Measurements from ENCODE around the gene ENO2.

The ENO2 gene

DNA sequence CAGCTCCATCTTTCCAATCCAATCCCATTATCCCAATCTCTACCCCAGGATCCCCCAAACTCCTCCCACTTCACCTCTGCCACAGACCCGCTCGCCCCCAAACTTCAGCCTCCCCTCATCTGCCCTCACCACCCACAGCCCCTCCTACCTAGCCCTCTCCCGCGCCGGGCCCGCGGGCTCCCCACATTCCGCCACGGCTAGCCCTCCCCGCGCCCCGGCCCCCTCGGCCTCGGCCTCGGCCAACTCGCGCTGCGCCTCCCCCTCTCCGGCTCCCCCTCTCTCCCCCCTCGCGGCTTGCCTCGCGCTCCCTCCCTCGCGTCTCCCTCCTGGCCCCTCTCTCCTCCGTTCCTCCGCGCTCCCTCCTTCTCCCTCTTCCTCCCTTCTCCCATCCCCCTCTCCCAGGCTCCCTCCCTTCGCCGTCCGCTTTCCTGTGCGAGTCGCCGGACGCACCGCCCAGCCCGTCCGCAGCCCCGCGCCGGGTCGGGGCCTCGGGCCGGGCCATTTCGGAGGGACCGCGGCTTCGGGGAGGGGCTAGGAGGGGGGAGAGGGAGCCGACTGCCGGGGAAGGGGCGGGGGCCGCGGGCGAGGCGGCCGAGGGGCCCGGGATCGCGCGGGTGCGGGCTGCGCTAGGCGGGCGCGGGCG, 13.1 kb downstream of the ENO2 start, which contains the start of gene ATN1:
TSS of gene ATN1 (plus strand) at position 581 of the 643 bp plus-strand sequence. CDS start 6,043 bp downstream, outside the sequence.
- peak within 1 kb of the TSS; percentile 76 to 96 (median 82) for H3K4me3 ChIP-seq

DNA sequence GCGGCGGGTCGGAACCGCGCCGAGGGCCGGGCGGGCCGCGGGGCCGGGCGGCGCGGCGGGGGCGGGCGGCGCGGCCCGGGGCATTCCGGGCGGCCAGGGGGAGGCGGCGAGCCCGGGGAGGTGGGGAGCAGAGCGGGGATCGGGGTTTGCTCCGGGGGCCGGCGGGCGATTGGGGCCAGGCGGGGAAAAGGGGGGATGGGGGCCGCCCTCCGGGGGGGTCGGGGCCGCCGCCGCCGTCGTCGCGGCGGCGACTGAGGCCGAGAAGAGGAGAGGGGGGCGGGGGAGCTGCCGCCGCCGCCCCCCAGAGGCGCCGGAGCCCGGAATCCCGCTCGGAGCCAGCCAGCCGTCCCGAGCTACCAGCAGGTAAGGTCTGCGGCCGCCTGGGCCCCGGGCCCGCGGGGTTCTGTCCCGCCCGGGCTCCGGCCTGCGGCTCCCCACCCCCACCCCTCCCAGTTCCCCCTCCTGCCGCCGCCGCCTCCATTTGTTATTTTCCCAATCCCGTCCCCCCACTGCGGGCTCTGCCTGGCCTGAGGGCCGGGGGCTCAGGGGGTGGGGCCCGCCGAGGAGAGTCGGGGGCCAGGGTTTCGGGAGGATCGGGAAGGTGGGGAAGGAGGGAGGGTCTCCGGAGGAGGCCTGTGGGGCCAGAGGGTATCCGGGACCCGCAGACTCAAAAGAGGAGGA, 13.8 kb downstream of the ENO2 start:
- H3K4me3 ChIP-seq = peak overlapping the region; percentile 76 to 96 (median 82)
- H3K27ac ChIP-seq = peak overlapping the region; percentile 88 to 99 (median 98)

More for the DNA sequence above, 13.1 kb downstream of the ENO2 start, which contains the start of gene ATN1:
- peak within 1 kb of the TSS; percentile 88 to 99 (median 98) for H3K27ac ChIP-seq

DNA sequence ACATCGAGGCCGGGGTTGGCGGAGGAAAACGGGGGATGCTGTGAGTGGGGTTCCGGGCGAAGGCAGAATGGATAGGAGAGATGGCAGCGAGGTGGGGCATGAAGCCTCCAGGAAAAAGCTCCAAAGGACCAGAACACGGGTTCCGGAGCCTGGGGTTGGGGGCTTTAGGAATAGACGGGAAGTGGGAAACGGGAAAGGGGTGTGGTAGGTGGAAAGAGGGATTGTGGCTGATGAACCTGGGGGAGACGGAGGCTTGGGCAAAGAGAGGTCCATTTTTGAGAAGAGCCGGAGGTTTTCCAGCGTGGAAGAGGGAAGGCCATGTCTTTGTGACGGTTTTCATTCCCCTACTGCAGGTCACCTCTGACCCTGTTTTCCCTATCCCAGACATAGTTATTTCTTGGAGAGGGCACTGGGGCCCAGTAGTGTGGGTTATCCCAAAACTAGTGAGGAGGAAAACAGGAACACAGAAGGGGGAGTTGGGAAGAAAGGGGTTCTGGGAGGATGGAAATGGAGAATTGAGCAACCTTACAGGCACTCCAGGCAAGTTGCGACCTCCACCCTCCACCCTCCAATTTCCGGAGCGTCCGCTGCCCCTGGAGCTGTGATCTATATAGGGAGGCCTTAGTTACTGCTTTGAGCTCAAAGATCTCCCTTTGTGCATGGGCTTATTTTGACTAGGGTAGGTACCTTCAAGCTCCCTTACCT, 14.5 kb downstream of the ENO2 start:
- Histone ChIP-seq H3K4me3 (peak overlapping the region; percentile 76 to 96 (median 82)), H3K27ac (peak overlapping the region; percentile 88 to 99 (median 98))

DNA sequence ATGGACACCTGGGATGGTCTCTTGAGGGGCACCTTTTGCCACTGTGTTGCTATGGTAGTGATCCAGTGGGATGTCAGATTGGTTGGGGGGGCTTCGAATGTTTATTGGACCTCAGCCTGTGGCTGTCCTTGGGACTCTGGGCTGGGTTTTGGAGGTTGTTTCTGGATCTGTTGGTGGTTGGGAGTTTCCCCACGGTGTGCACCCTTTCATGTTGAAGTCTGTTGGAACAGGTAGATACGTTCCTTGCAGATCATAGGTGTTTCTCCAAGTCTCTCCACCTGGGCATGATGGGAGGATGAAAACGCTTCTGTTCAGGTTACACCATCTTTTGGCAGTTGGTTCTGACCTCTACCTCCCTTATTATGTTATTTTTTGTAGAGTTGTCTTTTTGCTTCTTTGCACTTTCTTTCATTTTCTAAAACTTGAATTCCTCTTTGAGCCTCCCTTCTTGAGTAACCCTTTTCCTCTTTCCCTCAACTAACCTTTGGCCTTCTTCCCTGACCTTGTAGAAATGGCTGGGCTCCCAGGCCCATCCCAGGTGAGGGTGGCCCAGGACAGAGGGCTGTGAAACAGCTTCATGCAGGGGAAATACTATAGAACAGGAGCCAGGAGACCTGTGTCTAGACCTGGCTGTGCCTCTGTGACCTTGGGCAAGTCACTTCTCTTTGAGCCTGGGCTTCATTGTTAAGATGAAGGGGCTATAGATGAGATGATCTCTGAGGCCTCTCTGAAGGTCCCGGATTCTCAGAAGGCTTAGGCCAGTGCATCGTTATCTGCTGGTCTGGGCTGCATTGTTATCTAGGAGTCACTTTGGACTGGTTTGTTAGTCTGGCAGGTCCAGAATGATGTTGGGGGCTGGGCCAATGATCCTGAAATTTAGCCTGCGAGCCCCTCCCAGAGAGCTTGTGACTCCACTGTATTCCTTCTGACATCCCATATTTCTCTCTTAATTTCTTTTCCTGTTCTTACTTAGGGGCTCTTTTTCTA, 15.4 kb downstream of the ENO2 start:
- peak overlapping the region in 19 of 21 experiments; percentile 88 to 99 (median 99) for H3K27ac ChIP-seq
- peak overlapping the region; percentile 76 to 96 (median 82) for H3K4me3 ChIP-seq

DNA sequence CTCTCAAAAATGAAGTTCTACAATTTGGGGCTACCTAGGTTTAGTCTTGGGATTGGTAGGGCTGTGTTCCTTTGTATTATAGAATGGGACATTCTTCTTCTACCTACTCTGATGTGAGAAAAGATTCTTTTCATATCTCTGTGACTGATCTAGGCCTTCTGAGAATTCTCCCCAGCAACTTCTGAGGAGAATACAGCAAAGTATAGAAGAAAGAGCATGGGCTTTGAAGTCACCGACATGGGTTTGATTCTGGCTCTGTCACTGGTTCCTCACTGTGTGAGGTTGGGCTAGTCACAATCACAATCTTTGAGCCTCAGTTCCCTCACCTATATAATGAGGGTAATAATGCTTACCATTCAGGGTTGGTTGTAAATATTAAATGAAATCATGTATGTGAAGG, 18.4 kb downstream of the ENO2 start:
- Histone ChIP-seq H3K4me3 (no peak overlapping the region), H3K27ac (peak overlapping the region in 4 of 21 experiments; percentile 29 to 46 (median 36))

DNA sequence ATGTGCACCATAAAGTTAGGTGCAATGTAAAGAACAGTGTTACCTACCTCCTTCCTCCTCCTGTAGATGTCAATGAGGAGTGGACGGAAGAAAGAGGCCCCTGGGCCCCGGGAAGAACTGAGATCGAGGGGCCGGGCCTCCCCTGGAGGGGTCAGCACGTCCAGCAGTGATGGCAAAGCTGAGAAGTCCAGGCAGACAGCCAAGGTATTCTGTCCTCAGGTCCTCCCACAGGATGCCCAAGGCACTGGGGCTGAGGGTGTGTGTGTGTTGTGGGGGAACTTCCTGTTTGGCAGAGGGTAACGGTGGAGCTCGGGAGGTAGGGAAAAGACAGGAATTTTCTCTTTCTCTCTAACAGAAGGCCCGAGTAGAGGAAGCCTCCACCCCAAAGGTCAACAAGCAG, 19.7 kb downstream of the ENO2 start:
- no peak overlapping the region for H3K4me3 ChIP-seq
- peak overlapping the region in 13 of 21 experiments; percentile 6 to 71 (median 41) for H3K27ac ChIP-seq

DNA sequence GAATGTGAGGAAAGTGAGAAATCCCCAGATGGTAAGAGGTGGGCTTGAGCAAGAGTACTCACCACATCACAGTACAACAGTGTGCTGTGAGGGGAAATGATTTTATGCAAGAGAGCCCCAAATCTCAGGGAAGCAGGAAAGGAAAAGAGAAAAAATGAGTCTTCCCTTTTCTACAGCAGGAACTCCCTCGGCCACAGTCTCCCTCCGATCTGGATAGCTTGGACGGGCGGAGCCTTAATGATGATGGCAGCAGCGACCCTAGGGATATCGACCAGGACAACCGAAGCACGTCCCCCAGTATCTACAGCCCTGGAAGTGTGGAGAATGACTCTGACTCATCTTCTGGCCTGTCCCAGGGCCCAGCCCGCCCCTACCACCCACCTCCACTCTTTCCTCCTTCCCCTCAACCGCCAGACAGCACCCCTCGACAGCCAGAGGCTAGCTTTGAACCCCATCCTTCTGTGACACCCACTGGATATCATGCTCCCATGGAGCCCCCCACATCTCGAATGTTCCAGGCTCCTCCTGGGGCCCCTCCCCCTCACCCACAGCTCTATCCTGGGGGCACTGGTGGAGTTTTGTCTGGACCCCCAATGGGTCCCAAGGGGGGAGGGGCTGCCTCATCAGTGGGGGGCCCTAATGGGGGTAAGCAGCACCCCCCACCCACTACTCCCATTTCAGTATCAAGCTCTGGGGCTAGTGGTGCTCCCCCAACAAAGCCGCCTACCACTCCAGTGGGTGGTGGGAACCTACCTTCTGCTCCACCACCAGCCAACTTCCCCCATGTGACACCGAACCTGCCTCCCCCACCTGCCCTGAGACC, 21.2 kb downstream of the ENO2 start:
- H3K4me3 ChIP-seq = no peak overlapping the region
- peak overlapping the region in 10 of 21 experiments; percentile 21 to 98 (median 72) for H3K27ac ChIP-seq

DNA sequence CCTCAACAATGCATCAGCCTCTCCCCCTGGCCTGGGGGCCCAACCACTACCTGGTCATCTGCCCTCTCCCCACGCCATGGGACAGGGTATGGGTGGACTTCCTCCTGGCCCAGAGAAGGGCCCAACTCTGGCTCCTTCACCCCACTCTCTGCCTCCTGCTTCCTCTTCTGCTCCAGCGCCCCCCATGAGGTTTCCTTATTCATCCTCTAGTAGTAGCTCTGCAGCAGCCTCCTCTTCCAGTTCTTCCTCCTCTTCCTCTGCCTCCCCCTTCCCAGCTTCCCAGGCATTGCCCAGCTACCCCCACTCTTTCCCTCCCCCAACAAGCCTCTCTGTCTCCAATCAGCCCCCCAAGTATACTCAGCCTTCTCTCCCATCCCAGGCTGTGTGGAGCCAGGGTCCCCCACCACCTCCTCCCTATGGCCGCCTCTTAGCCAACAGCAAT, 21.8 kb downstream of the ENO2 start:
- no peak overlapping the region for H3K4me3 ChIP-seq
- peak overlapping the region in 12 of 21 experiments; percentile 23 to 98 (median 94) for H3K27ac ChIP-seq

DNA sequence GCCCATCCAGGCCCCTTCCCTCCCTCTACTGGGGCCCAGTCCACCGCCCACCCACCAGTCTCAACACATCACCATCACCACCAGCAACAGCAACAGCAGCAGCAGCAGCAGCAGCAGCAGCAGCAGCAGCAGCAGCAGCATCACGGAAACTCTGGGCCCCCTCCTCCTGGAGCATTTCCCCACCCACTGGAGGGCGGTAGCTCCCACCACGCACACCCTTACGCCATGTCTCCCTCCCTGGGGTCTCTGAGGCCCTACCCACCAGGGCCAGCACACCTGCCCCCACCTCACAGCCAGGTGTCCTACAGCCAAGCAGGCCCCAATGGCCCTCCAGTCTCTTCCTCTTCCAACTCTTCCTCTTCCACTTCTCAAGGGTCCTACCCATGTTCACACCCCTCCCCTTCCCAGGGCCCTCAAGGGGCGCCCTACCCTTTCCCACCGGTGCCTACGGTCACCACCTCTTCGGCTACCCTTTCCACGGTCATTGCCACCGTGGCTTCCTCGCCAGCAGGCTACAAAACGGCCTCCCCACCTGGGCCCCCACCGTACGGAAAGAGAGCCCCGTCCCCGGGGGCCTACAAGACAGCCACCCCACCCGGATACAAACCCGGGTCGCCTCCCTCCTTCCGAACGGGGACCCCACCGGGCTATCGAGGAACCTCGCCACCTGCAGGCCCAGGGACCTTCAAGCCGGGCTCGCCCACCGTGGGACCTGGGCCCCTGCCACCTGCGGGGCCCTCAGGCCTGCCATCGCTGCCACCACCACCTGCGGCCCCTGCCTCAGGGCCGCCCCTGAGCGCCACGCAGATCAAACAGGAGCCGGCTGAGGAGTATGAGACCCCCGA, 22.5 kb downstream of the ENO2 start:
- Histone ChIP-seq H3K4me3 (peak overlapping the region; percentile 41 to 67 (median 62)), H3K27ac (peak overlapping the region; percentile 53 to 98 (median 94))

DNA sequence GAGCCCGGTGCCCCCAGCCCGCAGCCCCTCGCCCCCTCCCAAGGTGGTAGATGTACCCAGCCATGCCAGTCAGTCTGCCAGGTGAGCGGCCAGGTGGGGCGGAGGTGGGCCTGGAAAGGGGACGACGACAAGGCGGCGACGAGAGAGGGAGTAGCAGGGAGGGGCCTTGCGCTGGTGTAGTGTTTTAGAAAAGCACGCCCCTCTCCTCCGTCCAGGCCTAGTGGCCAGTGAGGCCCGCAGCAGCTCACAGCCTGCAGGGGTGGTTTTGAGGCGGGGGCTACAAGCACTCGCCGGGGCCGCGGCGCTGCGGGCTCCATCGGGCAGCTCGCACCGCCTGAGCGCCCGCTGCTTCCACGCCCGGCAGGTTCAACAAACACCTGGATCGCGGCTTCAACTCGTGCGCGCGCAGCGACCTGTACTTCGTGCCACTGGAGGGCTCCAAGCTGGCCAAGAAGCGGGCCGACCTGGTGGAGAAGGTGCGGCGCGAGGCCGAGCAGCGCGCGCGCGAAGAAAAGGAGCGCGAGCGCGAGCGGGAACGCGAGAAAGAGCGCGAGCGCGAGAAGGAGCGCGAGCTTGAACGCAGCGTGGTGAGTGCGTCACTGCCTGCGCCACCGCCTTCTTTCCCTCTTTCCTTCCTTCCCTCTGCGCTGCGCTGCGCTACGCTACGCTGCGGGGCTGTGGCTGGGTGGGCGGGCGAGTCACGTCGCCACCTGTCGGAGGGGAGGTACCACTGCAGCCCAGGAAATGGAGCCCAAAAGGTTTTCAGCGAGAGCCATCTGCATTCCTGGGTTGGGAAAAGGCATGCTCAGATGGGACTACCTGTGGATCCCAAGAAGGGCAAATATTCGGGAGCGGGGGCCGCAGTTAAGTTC, 23.3 kb downstream of the ENO2 start:
- Histone ChIP-seq H3K4me3 (peak overlapping the region; percentile 41 to 67 (median 62)), H3K27ac (peak overlapping the region; percentile 53 to 98 (median 94))

DNA sequence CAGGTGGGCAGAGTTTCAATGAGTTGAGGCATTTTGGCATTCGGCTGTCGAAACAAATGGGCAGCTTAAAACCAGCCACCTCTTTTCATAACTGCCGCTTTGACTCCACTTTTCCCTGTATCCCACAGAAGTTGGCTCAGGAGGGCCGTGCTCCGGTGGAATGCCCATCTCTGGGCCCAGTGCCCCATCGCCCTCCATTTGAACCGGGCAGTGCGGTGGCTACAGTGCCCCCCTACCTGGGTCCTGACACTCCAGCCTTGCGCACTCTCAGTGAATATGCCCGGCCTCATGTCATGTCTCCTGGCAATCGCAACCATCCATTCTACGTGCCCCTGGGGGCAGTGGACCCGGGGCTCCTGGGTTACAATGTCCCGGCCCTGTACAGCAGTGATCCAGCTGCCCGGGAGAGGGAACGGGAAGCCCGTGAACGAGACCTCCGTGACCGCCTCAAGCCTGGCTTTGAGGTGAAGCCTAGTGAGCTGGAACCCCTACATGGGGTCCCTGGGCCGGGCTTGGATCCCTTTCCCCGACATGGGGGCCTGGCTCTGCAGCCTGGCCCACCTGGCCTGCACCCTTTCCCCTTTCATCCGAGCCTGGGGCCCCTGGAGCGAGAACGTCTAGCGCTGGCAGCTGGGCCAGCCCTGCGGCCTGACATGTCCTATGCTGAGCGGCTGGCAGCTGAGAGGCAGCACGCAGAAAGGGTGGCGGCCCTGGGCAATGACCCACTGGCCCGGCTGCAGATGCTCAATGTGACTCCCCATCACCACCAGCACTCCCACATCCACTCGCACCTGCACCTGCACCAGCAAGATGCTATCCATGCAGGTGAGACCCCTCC, 24.2 kb downstream of the ENO2 start:
- peak overlapping the region in 3 of 7 experiments; percentile 52 to 67 (median 65) for H3K4me3 ChIP-seq
- peak overlapping the region in 18 of 21 experiments; percentile 2 to 98 (median 94) for H3K27ac ChIP-seq

DNA sequence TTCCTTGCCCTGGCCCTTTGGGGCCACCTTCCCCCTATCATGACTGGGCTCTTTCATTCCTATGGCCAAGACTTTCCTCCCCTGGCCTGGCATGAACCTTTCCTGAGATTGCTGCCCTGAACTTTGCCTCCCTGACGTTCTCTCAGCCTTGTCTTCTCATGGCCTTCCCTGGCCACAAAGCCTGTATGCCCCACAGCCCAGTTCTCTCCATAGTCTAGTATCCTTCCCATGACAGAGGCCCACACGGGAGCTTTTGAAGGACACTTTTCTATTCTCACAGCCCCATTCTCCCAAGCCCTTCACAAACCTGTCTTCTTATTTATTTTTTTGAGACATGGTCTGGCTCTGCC, 24.8 kb downstream of the ENO2 start:
- peak overlapping the region in 6 of 21 experiments; percentile 2 to 97 (median 76) for H3K27ac ChIP-seq
- H3K4me3 ChIP-seq = no peak overlapping the region

DNA sequence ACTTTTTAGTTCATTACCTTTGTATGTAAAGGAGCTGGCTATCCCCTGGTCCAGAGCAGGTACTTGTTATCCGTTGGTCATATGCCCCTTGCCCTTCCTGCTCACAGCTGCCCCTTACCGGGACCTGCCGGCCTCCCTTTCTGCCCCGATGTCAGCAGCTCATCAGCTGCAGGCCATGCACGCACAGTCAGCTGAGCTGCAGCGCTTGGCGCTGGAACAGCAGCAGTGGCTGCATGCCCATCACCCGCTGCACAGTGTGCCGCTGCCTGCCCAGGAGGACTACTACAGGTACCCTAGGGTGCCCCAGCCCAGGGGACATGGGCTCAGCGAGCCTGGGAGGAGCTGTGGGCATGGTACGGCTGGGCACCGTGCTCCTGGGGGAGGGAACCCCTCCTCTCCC, 26.9 kb downstream of the ENO2 start:
- Histone ChIP-seq H3K27ac (peak overlapping the region in 2 of 21 experiments; percentile 18 to 45), H3K4me3 (no peak overlapping the region)

DNA sequence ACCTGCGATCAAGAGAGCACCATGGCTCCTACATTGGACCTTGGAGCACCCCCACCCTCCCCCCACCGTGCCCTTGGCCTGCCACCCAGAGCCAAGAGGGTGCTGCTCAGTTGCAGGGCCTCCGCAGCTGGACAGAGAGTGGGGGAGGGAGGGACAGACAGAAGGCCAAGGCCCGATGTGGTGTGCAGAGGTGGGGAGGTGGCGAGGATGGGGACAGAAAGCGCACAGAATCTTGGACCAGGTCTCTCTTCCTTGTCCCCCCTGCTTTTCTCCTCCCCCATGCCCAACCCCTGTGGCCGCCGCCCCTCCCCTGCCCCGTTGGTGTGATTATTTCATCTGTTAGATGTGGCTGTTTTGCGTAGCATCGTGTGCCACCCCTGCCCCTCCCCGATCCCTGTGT, 27.4 kb downstream of the ENO2 start:
- H3K4me3 ChIP-seq = no peak overlapping the region
- H3K27ac ChIP-seq = peak overlapping the region in 1 of 21 experiments; percentile 45

DNA sequence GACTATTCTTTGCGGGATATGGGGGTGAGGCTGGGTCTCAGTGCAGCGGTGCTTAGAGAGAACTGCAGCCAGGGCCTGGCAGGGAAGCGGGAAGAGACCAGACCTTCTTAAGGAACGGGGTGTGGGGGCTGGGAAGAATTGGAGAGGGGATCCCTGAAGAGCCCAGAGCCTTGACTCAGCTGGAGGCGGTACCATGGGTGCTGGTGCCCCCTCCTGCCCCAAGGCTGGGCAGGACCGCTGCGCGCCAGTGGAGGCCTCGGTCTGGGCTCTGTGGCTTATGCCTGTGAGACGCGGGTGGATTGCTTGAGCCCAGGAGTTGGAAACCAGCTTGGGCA, 27.9 kb downstream of the ENO2 start:
- peak overlapping the region in 12 of 21 experiments; percentile 89 to 99 (median 94) for H3K27ac ChIP-seq
- no peak overlapping the region for H3K4me3 ChIP-seq

DNA sequence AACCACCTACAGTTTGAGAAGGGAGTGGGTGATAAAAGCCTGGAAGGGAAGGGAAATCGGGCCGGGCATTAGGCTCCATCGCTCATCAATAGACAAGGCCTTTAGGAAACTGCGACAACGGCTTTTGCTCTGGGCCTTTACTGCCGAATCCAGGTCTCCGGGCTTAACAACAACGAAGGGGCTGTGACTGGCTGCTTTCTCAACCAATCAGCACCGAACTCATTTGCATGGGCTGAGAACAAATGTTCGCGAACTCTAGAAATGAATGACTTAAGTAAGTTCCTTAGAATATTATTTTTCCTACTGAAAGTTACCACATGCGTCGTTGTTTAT, 29.0 kb downstream of the ENO2 start:
- Histone ChIP-seq H3K27ac (peak overlapping the region in 20 of 21 experiments; percentile 83 to 99 (median 92)), H3K4me3 (peak overlapping the region in 6 of 7 experiments; percentile 47 to 63 (median 56))
